ENCODE data around the gene SUMF1.

DNA sequence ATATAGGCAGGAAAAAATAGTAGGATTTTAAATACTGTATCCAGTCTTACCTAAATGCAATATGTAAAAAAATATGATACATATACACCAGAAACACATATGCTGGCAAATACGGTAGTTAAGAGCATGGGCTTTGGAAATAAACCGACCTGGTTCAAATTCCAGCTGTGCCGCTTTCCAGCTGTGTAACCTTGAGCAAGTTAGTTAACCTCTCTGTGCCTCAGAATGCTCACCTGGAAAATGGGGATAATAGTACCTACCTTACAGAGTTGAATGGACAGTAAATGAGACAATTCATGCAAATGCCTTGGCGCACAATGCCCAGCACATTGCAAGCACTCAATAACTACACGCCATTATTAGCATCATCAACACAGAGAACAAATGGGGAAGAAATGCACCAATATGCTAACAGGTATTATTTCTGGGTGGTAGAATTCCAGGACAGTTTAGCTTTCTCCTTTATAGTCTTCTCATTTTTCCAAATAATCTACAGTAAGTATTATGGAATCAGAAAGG lies 50.6 kb downstream of the SUMF1 start:
- TF ChIP-seq, protein P1, sequence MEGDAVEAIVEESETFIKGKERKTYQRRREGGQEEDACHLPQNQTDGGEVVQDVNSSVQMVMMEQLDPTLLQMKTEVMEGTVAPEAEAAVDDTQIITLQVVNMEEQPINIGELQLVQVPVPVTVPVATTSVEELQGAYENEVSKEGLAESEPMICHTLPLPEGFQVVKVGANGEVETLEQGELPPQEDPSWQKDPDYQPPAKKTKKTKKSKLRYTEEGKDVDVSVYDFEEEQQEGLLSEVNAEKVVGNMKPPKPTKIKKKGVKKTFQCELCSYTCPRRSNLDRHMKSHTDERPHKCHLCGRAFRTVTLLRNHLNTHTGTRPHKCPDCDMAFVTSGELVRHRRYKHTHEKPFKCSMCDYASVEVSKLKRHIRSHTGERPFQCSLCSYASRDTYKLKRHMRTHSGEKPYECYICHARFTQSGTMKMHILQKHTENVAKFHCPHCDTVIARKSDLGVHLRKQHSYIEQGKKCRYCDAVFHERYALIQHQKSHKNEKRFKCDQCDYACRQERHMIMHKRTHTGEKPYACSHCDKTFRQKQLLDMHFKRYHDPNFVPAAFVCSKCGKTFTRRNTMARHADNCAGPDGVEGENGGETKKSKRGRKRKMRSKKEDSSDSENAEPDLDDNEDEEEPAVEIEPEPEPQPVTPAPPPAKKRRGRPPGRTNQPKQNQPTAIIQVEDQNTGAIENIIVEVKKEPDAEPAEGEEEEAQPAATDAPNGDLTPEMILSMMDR (optimal IDR thresholded peaks at IDR 0.05 in 1 of 3, IDR thresholded peaks at IDR 0.05 in 1 of 3, conservative IDR thresholded peaks at IDR 0.05 in 1 of 3; ENCODE audit: extremely low read depth in 1 of 3, insufficient read depth in 2 of 3, low read length in 3 of 3) = no peak
- no peak for TF ChIP-seq EZH2 (IDR thresholded peaks at IDR 0.05; ENCODE audit: low read length)

Data from keratinocyte (primary cell).